HUES6 (cell line): Measurements from ENCODE around the gene USE1.

ENCODE experiments used
- H3K27ac ChIP-seq: 2 replicates; pipeline ENCODE4 v1.7.0; 2013; ENCODE audit warnings: low read depth, mild to moderate bottlenecking, low read length, inconsistent platforms
- H3K27me3 ChIP-seq: 2 replicates; pipeline ENCODE4 v1.6.1; 2013; ENCODE audit warnings: low read length; ENCODE audit not compliant: control insufficient read depth, insufficient read depth
- H3K36me3 ChIP-seq: 2 replicates; pipeline ENCODE4 v1.6.1; 2013; ENCODE audit warnings: low read length; ENCODE audit not compliant: control insufficient read depth, insufficient read depth
- H3K4me1 ChIP-seq: 2 replicates; pipeline ENCODE4 v1.6.1; 2013; ENCODE audit warnings: low read length; ENCODE audit not compliant: control insufficient read depth, insufficient read depth
- H3K4me3 ChIP-seq: 2 replicates; pipeline ENCODE4 v1.5.1; 2013; ENCODE audit warnings: low read depth, low read length
- H3K9ac ChIP-seq: one replicate; pipeline ENCODE4 v1.6.1; 2013; ENCODE audit warnings: mild to moderate bottlenecking, low read length
- H3K9me3 ChIP-seq: 2 replicates; pipeline ENCODE4 v1.6.1; 2013; ENCODE audit warnings: low read depth, low read length; ENCODE audit not compliant: control insufficient read depth, insufficient read depth

Gene USE1

DNA sequence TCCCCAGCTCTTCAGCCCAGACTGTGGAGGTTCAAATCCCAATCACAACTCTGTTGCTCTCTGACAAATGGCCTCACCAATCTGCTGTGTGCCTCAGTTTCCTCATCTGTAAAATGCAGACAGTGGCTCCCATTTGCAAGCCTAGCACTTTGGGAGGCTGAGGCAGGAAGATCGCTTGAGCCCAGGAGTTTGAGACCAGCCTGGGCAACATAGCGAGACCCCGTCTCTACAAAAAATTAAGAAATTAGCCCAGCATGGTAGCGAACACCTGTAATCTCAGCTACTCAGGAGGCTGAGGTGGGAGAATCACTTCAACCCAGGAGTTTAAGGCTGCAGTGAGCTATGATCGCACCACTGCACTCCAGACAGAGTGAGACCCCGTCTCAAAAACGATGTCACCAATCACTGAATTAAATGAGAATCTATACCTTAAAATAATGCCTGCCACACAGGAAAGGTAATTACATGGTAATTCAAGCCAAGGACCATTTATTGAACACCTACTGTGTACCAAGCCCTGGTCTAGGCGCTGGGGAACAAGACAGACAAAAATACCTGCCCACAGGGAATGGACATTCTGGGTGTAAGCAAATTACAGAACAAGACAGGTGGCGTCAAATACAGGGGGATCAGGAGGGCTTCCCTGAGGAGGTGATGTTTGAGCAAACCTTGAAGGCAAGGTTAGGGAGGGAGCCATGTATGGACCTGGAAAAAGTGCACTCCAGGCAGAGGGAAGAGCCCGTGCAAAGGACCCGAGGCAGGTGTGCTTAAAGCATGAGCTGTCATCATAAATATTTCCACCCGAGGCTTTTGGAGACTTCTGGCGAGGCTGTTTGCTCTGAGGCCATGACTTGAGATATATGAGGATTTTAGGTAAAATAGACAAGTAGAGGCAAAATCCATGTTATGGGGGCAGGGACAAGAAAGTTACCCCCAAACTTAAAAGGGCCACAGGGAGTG, 22.9 kb downstream of the USE1 start:
- no peak overlapping the region for H3K4me3 ChIP-seq
- H3K9ac ChIP-seq, result no peak overlapping the region
- H3K27ac ChIP-seq, result no peak overlapping the region
- H3K4me1 ChIP-seq, result peaks cover 30% of the 10 kb centered on the region
- H3K27me3 ChIP-seq, result no peaks in the 10 kb centered on the region
- H3K9me3 ChIP-seq, result no peaks in the 10 kb centered on the region
- peaks cover 45% of the 10 kb centered on the region for H3K36me3 ChIP-seq

DNA sequence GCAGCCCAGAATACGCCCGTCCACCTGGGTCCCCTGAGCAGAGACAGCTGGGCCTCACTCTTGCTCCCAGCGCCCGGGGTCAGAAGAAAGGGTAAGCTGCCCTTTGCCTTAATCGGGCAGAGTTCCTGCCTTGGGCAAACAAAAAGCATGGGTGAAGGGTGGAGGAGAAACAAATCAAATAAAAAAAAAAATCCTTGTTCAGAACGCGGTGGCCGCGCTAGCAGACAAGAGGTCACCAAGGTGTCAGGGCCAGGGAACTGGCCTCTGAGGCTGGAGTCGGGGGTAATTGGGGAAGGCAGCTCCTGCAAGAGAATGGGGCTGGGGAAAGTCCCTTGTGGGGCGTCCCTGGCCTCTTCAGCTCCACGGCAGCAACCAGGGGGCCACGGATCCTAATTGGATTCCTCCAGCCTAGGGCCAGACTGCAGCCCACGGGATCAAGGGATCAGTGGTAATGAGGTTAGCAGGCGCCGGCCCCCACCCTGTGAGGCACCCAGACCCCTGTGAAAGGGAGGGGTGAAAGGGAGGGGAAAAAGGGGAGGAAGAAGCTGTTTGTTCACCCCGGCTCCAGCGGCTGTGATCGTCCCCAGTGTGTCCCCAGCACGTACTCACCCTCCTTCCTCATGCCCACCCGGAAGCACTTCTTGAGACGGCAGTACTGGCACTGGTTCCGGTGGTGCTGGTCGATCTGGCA, 25.1 kb downstream of the USE1 start:
- Histone ChIP-seq H3K4me3 (no peak overlapping the region), H3K9me3 (no peaks in the 10 kb centered on the region), H3K4me1 (peaks cover 29% of the 10 kb centered on the region), H3K36me3 (peaks cover 29% of the 10 kb centered on the region), H3K9ac (peak overlapping the region; percentile 30), H3K27me3 (no peaks in the 10 kb centered on the region), H3K27ac (no peak overlapping the region)

DNA sequence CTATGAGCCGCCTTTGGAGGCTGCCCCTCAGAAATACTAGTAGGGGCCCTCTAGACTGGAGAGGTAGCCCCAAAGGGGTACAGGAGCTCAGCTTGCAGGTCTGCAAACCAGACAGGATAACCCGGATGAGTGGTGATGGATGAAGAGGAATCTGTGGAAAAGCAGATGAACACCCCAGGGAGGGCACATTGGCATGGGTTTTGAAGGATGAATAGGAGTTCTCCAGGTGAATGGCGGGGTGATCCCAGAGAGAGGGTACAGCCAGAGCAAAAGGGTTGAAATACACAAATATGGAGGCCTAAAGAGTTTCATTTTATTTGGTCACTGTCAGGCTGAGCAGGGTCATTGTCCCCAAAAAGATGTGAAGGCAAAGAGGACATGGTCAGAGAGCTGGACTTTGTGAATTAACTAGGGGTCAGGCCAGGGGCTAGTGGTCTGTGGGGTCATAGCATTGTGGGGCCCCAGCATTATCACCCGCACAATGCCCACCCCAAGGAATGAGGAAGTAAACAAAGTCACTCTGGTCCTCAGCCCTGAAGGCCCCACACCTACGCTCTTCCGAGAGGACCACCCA, 25.8 kb downstream of the USE1 start:
- no peak overlapping the region for H3K27ac ChIP-seq
- H3K36me3 ChIP-seq, result peaks cover 29% of the 10 kb centered on the region
- H3K27me3 ChIP-seq, result no peaks in the 10 kb centered on the region
- H3K4me3 ChIP-seq, result no peak overlapping the region
- peaks cover 29% of the 10 kb centered on the region for H3K4me1 ChIP-seq
- H3K9ac ChIP-seq, result no peak overlapping the region
- no peaks in the 10 kb centered on the region for H3K9me3 ChIP-seq

DNA sequence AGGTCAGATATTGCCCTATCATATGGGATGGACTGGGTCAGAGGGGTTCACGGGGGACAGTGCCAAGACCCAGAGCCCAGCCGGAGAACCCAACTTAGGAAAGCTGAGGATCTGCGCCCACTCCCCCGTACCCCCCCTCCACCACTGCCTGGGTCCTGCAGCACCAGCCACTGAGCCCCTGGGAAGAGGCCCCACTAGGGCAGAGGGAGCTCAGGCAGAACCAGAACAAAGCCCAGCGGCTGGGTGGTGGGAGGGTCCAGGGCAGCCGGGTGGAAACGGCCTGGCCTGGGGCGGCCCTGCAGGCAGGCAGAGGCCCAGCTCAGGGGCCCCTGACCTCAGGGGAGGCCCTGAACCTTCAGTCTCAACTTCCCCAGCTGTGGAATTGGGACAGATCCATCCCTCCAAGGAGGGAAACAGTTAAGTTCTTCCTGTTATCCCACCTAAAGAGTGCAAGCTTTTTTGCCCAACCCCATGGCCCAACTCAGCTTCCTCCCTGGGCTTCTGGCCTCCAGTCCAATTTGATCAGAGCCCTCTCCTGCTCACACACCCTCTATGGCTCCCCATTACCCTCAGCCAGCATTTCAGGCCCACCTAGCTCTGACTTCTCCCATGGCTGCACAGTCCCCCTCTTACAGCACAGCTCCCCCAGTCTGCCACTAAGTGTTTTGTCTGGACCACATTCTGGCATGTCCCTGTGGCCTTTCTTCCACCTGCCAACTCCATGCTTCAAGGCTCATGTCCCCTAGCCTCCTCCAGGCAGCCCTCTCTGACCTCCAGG, 27.5 kb downstream of the USE1 start:
- H3K27me3 ChIP-seq, result no peaks in the 10 kb centered on the region
- no peaks in the 10 kb centered on the region for H3K9me3 ChIP-seq
- H3K27ac ChIP-seq, result no peak overlapping the region
- H3K9ac ChIP-seq, result peak overlapping the region; percentile 27
- peak overlapping the region; percentile 99 for H3K4me3 ChIP-seq
- peaks cover 31% of the 10 kb centered on the region for H3K4me1 ChIP-seq
- peaks cover 23% of the 10 kb centered on the region for H3K36me3 ChIP-seq

DNA sequence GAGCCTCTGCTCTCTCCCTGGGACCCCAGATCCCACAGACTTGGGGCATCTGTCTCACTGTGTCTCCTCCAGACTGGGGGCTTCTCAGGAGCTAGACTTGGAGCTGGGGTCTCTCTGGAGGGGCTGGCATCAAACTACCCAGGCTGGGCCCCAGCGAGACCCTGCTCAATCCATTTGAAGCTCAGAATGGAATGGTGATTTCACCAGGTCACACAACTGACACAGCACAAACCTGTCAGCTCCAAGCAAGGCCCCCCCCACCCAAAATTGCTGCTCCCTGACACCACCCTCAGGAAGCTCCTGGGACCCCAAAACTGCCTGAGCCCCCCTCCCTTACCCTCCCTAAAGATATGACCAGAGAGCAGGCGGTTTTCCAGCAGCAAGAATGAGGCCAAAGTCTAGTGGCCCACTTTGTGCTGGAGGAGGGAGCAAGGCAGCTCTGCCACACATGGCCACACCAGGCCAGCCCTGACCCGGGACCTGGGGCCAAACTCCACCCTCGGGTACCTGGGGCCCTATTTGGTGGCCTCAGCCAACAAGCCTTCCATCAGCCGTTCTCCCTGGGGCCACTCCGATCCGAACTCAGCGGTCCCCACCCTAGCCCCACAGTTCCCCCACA, 28.2 kb downstream of the USE1 start:
- peak overlapping the region; percentile 85; the same call in 1 of the 2 replicates for H3K27ac ChIP-seq
- H3K4me3 ChIP-seq, result peak overlapping the region; percentile 99
- peaks cover 38% of the 10 kb centered on the region for H3K4me1 ChIP-seq

DNA sequence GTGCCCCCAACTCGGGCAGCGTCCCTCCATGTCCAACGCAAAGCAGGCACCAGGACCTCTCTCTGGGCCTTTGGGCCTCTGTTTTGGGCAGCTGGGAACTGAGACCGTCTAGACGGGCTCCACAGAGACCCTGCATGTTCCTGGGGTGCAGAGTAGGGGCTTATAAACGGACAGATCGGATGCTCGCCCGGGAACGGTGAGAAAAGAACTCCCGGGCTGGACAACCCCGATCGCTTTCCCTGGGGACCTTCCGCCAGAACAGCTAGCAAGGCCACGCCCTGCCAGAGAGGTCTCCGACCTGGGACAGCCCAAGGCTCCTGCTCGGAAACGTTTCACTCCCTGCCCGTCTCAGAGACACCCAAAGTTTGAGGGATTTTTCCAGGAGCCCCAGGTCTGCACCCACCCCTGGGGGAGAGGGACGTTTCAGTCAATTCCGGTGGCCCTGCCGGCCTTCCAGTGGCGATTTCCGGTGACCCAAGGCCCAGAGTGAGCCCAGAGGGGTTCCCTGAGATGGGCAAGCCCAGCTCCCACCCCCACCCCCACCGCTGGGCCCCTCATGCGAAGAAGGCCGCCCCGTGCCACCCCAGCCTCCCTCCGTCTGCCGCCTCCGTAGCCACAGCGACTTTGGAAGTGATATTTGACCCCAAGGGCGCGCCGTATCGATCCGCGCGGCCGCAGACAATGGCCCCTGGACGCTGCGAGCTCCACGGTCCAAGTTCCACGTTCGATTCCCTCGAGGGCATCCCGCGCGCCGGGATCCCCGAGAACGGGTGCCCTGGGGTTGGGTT, 28.9 kb downstream of the USE1 start:
- Histone ChIP-seq H3K4me1 (peaks cover 45% of the 10 kb centered on the region), H3K27me3 (no peaks in the 10 kb centered on the region), H3K4me3 (peak overlapping the region; percentile 99), H3K9me3 (no peaks in the 10 kb centered on the region), H3K27ac (peak overlapping the region; percentile 85), H3K36me3 (peaks cover 12% of the 10 kb centered on the region), H3K9ac (peak overlapping the region; percentile 86)

More for the DNA sequence above, 28.2 kb downstream of the USE1 start:
- Histone ChIP-seq H3K9ac (peak overlapping the region; percentile 86), H3K27me3 (no peaks in the 10 kb centered on the region), H3K9me3 (no peaks in the 10 kb centered on the region), H3K36me3 (peaks cover 16% of the 10 kb centered on the region)

DNA sequence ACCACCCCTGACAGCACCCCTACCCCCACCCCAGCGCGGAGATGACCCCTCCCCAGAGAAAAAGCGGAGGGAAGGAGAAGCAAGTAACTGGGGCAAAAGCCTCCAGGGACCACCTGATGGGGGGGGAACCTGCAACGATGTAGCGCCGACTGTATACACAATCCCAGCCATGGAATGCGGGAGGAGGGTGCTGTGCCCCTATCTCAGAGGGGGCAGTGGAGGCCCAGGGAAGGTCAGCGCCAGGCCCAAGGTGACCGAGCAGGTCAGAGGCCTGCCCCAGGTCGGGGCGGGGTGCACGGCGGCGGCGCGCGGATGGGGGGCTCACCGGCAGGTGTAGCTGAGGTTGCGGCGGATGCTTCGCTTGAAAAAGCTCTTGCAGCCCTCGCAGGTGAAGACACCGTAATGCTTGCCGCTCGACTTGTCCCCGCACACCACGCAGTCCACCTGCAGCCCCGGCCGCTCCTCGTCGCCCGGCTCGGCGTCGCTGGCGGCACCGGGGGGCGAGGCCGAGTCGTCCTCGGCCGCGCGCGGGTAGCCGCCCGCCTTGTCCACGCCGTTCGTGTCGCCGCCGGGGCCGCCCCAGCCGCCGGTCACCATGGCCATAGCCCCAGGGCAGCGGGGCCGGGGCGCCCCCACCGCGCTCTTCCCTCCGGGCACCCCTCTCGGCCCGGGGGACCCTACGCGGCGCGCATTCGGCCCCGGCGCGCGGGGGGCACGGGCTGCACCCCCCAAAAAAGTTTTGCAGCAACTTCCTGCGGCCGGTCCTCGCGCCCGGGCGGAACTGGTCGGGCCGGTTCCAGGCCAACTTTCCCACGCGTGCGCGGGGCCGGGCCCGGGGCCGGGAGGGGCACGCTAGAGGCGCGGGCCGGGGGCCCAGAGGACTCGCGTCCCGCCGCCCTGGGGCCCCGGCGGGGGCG, 29.7 kb downstream of the USE1 start:
- Histone ChIP-seq H3K9ac (peak overlapping the region; percentile 86), H3K27me3 (no peaks in the 10 kb centered on the region), H3K9me3 (no peaks in the 10 kb centered on the region), H3K4me1 (peaks cover 47% of the 10 kb centered on the region), H3K27ac (peak overlapping the region; percentile 85), H3K4me3 (peak overlapping the region; percentile 99), H3K36me3 (peaks cover 12% of the 10 kb centered on the region)

DNA sequence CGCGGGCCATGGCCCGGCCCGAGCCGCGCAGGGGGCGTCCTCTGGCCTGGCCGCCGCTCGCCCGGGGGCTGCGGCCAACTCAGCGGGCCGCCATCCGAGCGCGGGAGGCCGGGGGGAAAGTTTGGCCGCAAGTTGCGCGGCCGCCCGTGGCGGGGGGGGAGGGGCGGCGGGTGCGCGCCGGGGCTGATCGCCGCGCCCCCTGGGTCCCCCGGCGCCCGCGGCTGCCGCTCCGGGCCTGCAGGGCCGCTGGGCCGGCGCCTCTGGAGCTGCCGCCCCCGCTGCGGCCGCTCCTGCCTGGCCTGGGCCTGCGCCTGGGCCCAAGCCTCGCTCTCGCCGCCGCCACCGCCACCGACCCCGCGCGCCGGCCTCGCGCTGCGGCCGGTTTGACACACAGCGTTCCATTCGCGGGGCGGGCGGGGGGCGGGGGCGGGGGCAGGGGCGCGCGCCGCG, 30.4 kb downstream of the USE1 start, which contains the start of gene NR2F6:
Gene NR2F6 (minus strand): TSS at position 385 of the 450 bp plus-strand sequence. CDS start 699 bp downstream, outside the sequence.
- Histone ChIP-seq H3K4me3 (peak within 1 kb of the TSS; percentile 99), H3K9me3 (no peaks in the 10 kb centered on the region), H3K27me3 (no peaks in the 10 kb centered on the region), H3K36me3 (peaks cover 7% of the 10 kb centered on the region; the same call in 1 of the 2 replicates), H3K27ac (peak within 1 kb of the TSS; percentile 99), H3K4me1 (peaks cover 47% of the 10 kb centered on the region), H3K9ac (peak within 1 kb of the TSS; percentile 94)
